GM18502 (cell line): ENCODE results near the gene BCL11B.

Source experiments
- ATAC-seq: cut with Tn5 transposase; IDR thresholded peaks from one replicate; pipeline ENCODE4 v1.9.1; 2021; ENCODE audit warnings: mild to moderate bottlenecking; ENCODE audit not compliant: unreplicated experiment, poor library complexity

Gene BCL11B

GRCh38 chr14:99173086-99173485 lies 98.9 kb downstream of the BCL11B start:
- ATAC-seq, result no peak

GRCh38 chr14:99171396-99171795 lies 100.6 kb downstream of the BCL11B start:
- no peak for ATAC-seq

GRCh38 chr14:99169776-99170356 lies 102.1 kb downstream of the BCL11B start:
- ATAC-seq, result no peak

- no peak for ATAC-seq
These were observed 103.7 kb downstream of the BCL11B start for GRCh38 chr14:99168330-99168729.

- no peak for ATAC-seq
These were observed 105.5 kb downstream of the BCL11B start for GRCh38 chr14:99166506-99166905.

- no peak for ATAC-seq
These were observed 107.3 kb downstream of the BCL11B start for GRCh38 chr14:99164712-99165111.

GRCh38 chr14:99163446-99163845 lies 108.6 kb downstream of the BCL11B start:
- no peak for ATAC-seq

GRCh38 chr14:99159341-99160340 lies 112.4 kb downstream of the BCL11B start:
- ATAC-seq, result no peak

GRCh38 chr14:99158646-99159165 lies 113.3 kb downstream of the BCL11B start:
- ATAC-seq, result no peak

GRCh38 chr14:99158150-99158549 lies 113.8 kb downstream of the BCL11B start:
- ATAC-seq, result no peak

- ATAC-seq, result no peak
These were observed 114.3 kb downstream of the BCL11B start for GRCh38 chr14:99157676-99158075.

GRCh38 chr14:99157246-99157645 lies 114.8 kb downstream of the BCL11B start:
- ATAC-seq, result no peak

- ATAC-seq, result no peak
These were observed 115.2 kb downstream of the BCL11B start for GRCh38 chr14:99156814-99157213.

- ATAC-seq, result no peak
These were observed 115.9 kb downstream of the BCL11B start for GRCh38 chr14:99156090-99156425.

GRCh38 chr14:99155173-99156089 lies 116.6 kb downstream of the BCL11B start:
- ATAC-seq, result no peak

GRCh38 chr14:99150236-99150635 lies 121.8 kb downstream of the BCL11B start:
- ATAC-seq, result no peak

- no peak for ATAC-seq
These were observed 123.0 kb downstream of the BCL11B start for GRCh38 chr14:99148861-99149610.

- no peak for ATAC-seq
These were observed 123.9 kb downstream of the BCL11B start for GRCh38 chr14:99148131-99148530.

- no peak for ATAC-seq
These were observed 124.6 kb downstream of the BCL11B start for GRCh38 chr14:99147366-99147740.
